H1 (cell line): ENCODE data around the gene LBH. TPM values are rescaled to one million over a fixed set of nuclear protein-coding genes. Genes with fewer than 3 reads are reported as not detected.

Experiments used
- FOSL1 ChIP-seq: IDR thresholded peaks from 2 replicates; pipeline ENCODE4 v1.6.1; 2011; ENCODE audit warnings: mild to moderate bottlenecking, low read depth, low read length, moderate library complexity; ENCODE audit not compliant: insufficient read depth
- polyA plus RNA-seq, 7 experiments: library from polyadenylated mRNA; depleted of rRNA in 3 of 7; stranded (reverse) in 5 of 7; unstranded in 2 of 7; fragments of >200 nt in 5 of 7; fragments of 200-250 nt in 2 of 7; gene quantifications; 1 replicate in 5 of 7; 2 replicates in 1 of 7; 4 replicates in 1 of 7; pipeline versions ENCODE4 v1.2.1 to v1.2.3, GENCODE V29; 2011 to 2013; ENCODE audit warnings: missing spikeins in 2 of 7, mixed read lengths in 2 of 7
- total RNA-seq: library from RNA; stranded (reverse); fragmentation: NEBNext Ultra II Directional; extraction: Animal tissue kit (Norgen Biotek cat#: 25700); gene quantifications from 2 replicates; pipeline ENCODE4 v1.2.1, GENCODE V29; 2021
- TF ChIP-seq, protein P1 (sequence below): IDR thresholded peaks from 2 replicates; pipeline ENCODE4 v1.6.1; 2011; ENCODE audit warnings: low read length, improper control_type of control experiment

The LBH gene
- total and polyA plus RNA-seq, 2 of the 8 experiments (the other 6 are each of a cell fraction or from before 2014, with no cell fraction given), result 25.7 to 34.5 TPM

DNA sequence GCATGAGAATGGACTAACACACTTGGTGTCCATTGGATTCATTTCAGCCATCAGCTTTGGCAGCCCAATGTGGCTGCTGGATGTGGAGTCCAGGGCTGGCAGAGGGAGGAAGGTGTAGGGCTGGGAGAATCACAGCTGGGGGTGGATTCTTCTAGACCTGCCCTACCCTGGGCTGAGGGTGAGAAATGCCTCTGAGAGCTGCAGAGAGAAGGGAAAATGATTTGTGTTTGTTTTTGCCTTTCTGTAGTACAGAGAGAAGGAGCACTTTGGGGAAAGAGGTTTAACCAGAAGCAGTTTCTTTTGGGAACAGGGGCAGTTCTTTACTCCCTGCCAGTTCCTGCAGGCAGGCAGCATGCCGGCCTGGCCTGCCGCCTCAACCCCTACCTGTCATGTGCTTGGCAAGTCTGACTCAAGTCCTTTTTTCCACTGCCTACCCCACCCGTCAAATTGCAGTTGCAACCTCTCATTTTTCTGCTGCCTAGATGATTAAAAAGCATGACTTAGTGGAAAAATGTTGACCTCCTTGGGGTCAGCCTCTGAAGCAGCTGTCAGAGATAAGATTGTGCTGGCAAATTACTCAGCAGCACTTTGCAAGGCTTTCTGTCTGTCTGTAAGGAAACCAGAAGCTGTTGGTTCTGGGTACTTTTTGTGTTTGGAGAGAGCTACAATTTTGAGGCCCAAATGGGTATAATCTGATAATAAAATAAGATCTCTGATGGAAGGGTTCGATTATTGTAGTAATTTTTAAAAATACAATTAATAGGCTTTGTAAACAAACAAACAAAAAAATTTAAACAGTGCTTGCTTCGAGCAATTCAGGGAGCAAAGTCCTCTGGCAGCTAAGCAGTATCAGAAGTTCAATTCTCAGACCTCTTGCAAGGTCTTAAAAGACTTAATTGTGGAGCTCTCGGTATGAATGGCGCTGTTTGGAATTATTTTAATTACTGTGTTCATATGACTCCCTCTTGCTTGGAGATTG is 21.7 kb downstream of the LBH start (continued):
- TF ChIP-seq FOSL1, result no peak
- TF ChIP-seq, protein P1, sequence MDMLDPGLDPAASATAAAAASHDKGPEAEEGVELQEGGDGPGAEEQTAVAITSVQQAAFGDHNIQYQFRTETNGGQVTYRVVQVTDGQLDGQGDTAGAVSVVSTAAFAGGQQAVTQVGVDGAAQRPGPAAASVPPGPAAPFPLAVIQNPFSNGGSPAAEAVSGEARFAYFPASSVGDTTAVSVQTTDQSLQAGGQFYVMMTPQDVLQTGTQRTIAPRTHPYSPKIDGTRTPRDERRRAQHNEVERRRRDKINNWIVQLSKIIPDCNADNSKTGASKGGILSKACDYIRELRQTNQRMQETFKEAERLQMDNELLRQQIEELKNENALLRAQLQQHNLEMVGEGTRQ, result no peak
